Measurements from ENCODE around the gene USP26. TPM values are rescaled to one million over a fixed set of nuclear protein-coding genes. Genes with fewer than 3 reads are reported as not detected.
"Not testable (repeated sequence)": the region's sequence is repeated elsewhere in the genome, so short reads cannot be mapped to it uniquely, and the experiment has no call there.

The USP26 gene
- total RNA-seq, 1 donor from 2014 or later: not detected

GRCh38 chrX:132986556-132986955 lies 110.4 kb downstream of the USP26 start:
- intact Hi-C loops (cut with micrococcal nuclease): no loop called here
- no peak overlapping the region for H3K27ac Mint-ChIP-seq
- no peak overlapping the region for H3K4me3 Mint-ChIP-seq
- no peaks in the 10 kb centered on the region for H3K36me3 Mint-ChIP-seq (ENCODE audit: low read depth)
- no peak for DNase-seq
- H3K27me3 Mint-ChIP-seq: peaks cover 3% of the 10 kb centered on the region
- no peaks in the 10 kb centered on the region for H3K9me3 Mint-ChIP-seq
- no peaks in the 10 kb centered on the region for H3K4me1 Mint-ChIP-seq

- H3K36me3 Mint-ChIP-seq (ENCODE audit: low read depth): no peaks in the 10 kb centered on the region
Measured at GRCh38 chrX:132984058-132984650, 112.8 kb downstream of the USP26 start.

DNA sequence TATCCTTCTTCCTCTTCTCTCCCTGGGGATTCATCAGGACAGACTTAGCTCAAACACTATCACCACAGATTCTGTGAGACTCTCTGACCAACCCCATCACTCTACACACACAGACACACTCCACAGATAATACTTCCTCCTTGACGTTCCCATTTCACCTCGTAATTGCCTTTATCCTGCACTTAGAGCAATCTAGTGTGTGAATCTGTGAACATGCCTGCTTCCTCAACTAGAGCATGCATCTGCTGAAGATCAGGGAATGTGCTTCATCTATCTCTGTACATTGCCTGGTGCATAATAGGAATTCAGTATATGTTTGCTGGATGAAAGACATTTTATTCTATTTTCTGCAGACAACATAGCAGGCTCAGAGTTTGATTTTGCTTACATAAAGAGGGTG lies 113.4 kb downstream of the USP26 start:
- Mint-ChIP-seq H3K27ac (no peak overlapping the region), H3K4me1 (no peaks in the 10 kb centered on the region), H3K9me3 (no peaks in the 10 kb centered on the region), H3K27me3 (peaks cover 3% of the 10 kb centered on the region), H3K4me3 (no peak overlapping the region), H3K36me3 (ENCODE audit: low read depth) (no peaks in the 10 kb centered on the region)
- intact Hi-C loops (cut with micrococcal nuclease): no loop called here
- no peak for DNase-seq

More at GRCh38 chrX:132984058-132984650, 112.8 kb downstream of the USP26 start:
- Mint-ChIP-seq H3K4me1 (no peaks in the 10 kb centered on the region), H3K27me3 (peaks cover 3% of the 10 kb centered on the region), H3K27ac (no peak overlapping the region), H3K4me3 (no peak overlapping the region), H3K9me3 (no peaks in the 10 kb centered on the region)
- no peak for DNase-seq
- intact Hi-C loops (cut with micrococcal nuclease): no loop called here

- H3K4me3 Mint-ChIP-seq; intact Hi-C loops (cut with micrococcal nuclease); H3K4me1 Mint-ChIP-seq; H3K27me3 Mint-ChIP-seq; DNase-seq; H3K27ac Mint-ChIP-seq; H3K9me3 Mint-ChIP-seq; H3K36me3 Mint-ChIP-seq (ENCODE audit: low read depth): not testable (repeated sequence)
Measured at GRCh38 chrX:132980035-132980434, 116.9 kb downstream of the USP26 start.

Other genes with a start within 250 kb of the USP26 start
- 0.78 and 1.2 TPM in 2 replicates for gene HS6ST2, start 138.5 kb downstream of the USP26 start, total RNA-seq
- not detected in 2 replicates for gene TFDP3, start 121.2 kb upstream of the USP26 start, total RNA-seq